ENCODE data around the gene TMPRSS13.

DNA sequence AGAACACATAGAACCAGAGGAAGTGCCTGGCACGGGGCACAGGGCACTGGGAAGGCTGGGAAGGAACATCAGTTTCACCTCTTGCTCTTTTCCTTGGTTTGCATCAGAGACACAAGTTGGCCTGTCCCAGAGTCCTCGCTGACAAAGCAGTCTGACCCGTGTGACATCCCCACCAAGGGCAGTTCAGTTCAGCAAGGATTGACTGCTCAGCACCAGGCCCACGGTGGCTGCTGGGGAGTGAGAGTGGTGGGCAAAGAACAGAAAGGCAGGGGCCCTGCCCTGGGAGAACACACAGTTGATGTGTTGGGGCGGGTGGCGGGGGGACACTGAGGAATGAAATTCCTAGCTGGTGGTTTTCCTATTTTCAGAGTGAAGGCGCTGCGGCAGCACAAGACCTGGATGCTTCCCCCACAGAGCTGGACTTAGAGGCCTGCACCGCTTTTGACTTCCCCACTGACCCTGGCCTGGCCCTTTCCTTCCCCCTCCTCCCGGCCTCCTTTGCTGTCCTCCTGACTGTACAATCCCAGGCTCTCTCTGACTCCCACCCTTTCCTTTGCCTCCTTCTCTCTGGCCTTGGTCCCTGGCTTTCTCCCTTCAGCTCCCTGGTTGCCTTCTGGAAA lies 2.2 kb upstream of the TMPRSS13 start:
- TF ChIP-seq, protein P1, sequence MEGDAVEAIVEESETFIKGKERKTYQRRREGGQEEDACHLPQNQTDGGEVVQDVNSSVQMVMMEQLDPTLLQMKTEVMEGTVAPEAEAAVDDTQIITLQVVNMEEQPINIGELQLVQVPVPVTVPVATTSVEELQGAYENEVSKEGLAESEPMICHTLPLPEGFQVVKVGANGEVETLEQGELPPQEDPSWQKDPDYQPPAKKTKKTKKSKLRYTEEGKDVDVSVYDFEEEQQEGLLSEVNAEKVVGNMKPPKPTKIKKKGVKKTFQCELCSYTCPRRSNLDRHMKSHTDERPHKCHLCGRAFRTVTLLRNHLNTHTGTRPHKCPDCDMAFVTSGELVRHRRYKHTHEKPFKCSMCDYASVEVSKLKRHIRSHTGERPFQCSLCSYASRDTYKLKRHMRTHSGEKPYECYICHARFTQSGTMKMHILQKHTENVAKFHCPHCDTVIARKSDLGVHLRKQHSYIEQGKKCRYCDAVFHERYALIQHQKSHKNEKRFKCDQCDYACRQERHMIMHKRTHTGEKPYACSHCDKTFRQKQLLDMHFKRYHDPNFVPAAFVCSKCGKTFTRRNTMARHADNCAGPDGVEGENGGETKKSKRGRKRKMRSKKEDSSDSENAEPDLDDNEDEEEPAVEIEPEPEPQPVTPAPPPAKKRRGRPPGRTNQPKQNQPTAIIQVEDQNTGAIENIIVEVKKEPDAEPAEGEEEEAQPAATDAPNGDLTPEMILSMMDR (conservative IDR thresholded peaks at IDR 0.05; ENCODE audit: low read length), result no peak
- no peak for TF ChIP-seq EZH2phosphoT487 (IDR thresholded peaks at IDR 0.05; ENCODE audit: borderline replicate concordance, low read depth, low read length)

Data from OCI-LY7 (cell line).